Ishikawa (cell line): ENCODE results near the gene CCKAR.

ENCODE experiments used
- CEBPB ChIP-seq: IDR thresholded peaks from 2 replicates; pipeline ENCODE4 v1.6.1; 2012
- EP300 ChIP-seq: IDR thresholded peaks from 2 replicates; pipeline ENCODE4 v1.6.1; 2012; ENCODE audit warnings: borderline replicate concordance
- MAX ChIP-seq: IDR thresholded peaks from 2 replicates; pipeline ENCODE4 v1.6.1; 2012
- TAF1 ChIP-seq: IDR thresholded peaks from 2 replicates; pipeline ENCODE4 v1.6.1; 2012; ENCODE audit warnings: low read depth, mild to moderate bottlenecking
- USF1 ChIP-seq: IDR thresholded peaks from 2 replicates; pipeline ENCODE4 v1.6.1; 2012

- TF ChIP-seq CEBPB (no peak), TAF1 (no peak), USF1 (no peak), MAX (no peak), EP300 (no peak)
Measured at GRCh38 chr4:26507286-26507685, 17.0 kb upstream of the CCKAR start.
